Islet precursor cell (in vitro differentiated cells): ENCODE measurements around the gene ZNF749.

ENCODE experiments used
- DNase-seq: peaks from one replicate; pipeline ENCODE4 v3.0.0-alpha.2; 2018

ZNF749 gene

DNA sequence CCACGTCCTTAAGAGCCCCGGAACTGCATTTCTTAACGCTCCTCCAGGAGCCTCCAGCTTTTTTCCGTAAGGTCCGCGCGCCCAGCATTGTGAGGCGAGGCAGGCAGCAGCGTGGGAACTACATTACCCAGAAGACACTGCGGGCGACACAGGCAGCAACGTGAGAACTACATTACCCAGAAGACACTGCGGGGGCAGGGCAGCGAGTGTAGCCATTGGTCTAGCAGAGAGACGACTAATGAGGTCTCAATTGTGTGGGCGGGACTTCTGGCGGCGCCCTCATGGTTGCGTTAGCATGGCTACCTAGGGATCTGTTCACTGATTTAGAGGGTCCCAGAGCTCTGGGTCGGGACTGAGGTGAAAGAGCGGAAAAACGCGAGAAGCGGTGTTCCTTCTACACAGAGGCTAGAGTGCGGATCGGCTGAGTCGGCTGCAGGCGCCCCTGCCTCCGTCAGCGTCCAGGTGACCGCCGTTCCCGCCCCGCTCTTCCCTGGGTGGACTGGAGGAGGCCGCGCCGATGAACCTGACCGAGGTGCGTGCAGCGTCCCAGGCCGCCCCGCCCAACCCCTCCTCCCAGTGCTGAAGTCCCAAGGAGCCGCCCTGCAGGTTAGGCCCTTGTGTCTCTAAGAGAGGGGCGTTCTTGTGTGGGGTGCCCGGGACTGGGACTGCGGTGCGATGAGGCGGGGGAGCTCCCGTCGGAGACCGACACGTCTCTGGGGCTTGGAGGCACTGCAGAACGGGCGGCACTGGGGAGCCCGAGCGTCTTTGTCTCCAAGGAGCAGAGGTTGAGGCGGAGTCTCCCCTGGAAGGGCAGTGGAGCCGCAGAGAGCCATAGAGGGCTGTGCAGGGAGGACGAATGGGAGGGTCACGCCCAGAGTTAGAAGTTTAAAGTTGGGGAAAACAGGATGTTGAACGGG lies at the start of gene ZNF749:
Gene ZNF749 (plus strand): TSS at position 264 of the 917 bp plus-strand sequence. CDS start 254 bp downstream, at position 518.
- peak; percentile 99 for DNase-seq

GRCh38 chr19:57389194-57389729 lies 45.9 kb upstream of the ZNF749 start:
- no peak for DNase-seq

- peak; percentile 100 for DNase-seq
Observed at GRCh38 chr19:57389730-57390598, 45.2 kb upstream of the ZNF749 start, which contains the start of gene ZNF548. TSS of gene ZNF548 (plus strand) at chr19:57389854. CDS start at chr19:57390100, 246 bp downstream.

DNA sequence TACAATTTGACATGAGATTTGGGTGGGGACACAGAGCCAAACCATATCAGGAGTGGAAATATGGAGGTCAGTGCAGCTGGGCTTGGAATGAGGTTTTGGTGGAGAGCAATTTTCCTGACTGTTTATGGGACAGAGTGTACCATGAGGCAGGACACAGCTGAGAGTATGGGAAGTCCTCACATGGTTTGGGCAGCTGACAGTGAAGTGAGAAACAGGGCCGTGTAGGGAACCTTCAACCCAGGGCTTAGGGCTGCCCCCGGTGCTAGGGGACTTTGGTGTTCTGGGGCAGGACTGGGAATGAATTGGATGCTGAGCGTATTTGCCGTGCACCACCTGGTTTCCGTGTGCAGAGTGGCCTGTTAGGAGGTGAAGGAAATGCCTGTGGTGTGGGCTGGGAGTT lies 39.4 kb upstream of the ZNF749 start:
- DNase-seq: no peak

DNA sequence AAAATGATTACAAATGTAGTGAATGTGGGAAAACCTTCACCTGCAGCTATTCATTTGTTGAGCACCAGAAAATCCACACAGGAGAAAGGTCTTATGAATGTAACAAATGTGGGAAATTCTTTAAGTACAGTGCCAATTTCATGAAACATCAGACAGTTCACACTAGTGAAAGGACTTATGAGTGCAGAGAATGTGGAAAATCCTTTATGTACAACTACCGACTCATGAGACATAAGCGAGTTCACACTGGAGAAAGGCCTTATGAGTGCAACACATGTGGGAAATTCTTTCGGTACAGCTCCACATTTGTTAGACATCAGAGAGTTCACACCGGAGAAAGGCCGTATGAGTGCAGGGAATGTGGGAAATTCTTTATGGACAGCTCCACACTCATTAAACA lies 36.3 kb upstream of the ZNF749 start:
- no peak for DNase-seq

DNA sequence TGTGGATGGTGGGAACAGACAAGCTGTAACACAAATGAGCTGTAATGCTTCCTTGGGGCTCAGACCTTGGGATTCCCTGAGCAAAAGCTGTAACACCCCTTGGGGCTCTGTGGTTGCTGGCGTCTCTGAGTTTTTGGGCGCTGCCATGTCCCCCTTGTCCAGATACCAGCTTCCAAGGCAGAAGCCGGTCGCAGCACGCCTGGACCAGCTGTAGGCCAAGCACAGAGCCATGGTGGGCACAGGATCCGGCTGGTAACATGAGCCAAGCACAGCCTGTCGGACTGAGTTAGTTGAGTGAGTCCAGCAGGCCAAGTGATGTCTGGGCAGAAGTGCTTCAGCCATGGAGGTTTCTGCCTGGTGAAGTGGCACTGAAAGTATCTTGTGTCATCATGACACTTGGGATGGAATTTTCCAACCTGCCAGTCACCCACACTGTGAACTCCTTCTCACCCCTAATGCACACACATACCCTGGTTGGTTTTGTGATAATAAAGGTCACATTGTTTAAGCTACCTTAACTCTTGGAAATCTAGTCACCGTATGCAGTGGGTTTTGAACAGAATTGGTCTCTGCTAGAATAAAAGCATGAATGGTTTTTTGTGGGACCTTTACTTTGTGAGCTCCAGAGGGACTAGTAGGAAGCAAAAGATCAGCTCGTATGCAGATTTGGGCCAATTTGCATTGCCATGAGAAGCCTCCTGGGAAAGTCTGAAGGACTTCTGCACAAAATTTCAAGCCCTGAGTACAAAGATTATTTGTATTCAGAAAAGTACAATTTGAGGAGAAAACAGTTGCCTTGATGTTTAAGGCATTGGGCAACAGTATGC lies 31.2 kb upstream of the ZNF749 start:
- no peak for DNase-seq

DNA sequence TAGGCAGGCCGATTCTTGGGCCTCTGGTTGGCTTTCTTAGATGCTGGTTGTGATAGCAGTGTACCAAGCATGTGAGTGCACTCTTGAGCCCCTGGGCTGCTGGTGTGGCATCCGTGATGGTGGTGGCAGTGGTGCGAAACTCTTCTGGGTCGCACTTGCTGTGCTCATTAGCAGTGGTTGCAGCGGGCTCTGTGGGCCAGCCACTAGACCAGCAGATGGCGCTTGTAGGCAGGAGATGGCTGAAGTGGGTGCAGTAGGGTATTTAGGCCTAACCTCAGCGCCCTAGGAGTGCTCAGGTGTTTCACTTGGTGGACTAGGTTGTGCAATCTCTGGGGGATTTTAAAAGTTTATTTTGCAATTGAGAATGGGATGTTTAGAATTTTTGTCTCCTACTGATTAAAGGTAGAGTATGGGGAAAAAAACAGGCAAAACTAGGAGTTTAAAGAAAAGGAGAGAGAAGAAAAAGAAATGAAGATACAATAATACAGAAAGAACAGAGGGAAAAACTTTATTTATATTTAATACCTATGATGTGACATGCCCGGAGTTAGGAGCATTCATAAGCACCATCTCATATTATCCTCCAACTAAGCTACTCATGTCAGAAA lies 28.5 kb upstream of the ZNF749 start:
- DNase-seq: peak; percentile 89

GRCh38 chr19:57410877-57411671 lies 24.1 kb upstream of the ZNF749 start, which contains the start of gene ZNF17:
TSS of gene ZNF17 (plus strand) at chr19:57411161. CDS start at chr19:57413616, 2,455 bp downstream.
- peak; percentile 97 for DNase-seq

GRCh38 chr19:57419439-57419838 lies 15.7 kb upstream of the ZNF749 start:
- no peak for DNase-seq

DNA sequence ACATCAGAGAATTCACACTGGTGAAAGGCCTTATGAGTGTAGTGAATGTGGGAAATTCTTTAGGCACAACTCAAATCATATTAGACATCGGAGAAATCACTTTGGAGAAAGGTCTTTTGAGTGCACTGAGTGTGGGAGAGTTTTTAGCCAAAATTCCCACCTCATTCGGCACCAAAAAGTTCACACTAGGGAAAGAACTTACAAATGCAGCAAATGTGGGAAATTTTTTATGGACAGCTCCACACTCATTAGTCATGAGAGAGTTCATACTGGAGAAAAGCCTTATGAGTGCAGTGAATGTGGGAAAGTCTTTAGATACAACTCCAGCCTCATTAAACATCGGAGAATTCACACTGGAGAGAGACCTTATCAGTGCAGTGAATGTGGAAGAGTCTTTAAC lies 14.1 kb upstream of the ZNF749 start:
- DNase-seq: no peak

DNA sequence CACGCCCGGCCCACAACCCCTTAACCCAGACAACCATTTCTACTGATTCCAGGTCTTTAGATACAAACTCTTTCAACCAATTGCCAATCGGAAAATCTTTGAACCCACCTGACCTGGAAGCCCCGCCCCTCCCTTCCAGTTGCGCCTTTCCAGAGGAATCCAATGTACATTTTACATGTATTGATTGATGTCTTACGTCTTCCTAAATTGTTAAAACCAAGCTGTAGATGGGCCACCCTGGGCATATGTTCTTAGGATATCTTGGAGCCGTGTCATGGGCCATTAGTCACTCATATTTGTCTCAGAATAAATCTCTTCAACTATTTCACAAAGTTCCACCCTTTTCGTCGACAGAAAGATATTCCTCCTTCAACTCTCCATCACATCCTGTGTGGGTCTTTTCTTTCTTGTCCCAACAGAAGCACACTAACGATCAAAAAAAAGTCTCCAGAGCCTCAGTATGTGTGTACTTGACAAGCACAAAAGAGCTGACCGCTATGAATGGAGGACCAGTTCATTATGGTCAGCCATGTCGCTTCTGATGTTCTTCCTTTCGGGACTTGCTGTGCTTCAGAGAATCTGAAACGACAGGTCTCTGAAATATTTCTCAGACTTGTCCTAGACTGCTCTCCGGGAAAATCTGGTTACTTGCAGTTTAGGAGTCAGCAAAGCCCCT lies 601 bp upstream of the ZNF749 start:
- DNase-seq: no peak

DNA sequence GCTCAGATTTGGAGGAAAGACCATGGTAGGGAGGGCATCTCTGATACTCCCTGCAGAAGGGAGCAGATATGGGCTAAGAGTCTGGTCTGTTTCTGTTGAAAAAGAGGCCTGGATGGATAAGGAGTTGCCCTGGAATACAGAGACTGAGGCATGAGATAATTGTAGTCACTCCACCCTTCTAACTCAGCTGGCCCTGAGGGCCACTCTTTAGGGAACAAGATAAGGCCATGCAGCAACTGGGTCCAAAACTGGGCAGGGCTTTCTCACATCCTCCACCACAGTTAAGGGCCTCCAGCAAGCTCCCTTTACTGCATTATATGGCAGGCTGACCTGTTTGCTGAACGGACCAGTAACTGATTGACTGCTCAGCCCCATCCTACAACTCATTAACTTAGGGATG lies 1.3 kb downstream of the ZNF749 start:
- no peak for DNase-seq

GRCh38 chr19:57437931-57438330 lies 2.8 kb downstream of the ZNF749 start:
- no peak for DNase-seq

GRCh38 chr19:57438925-57439324 lies 3.8 kb downstream of the ZNF749 start:
- no peak for DNase-seq

GRCh38 chr19:57441979-57442752 lies 7.0 kb downstream of the ZNF749 start:
- DNase-seq: no peak

- DNase-seq: no peak
Observed at GRCh38 chr19:57443121-57443696, 8.1 kb downstream of the ZNF749 start.

GRCh38 chr19:57452307-57452706 lies 17.2 kb downstream of the ZNF749 start:
- no peak for DNase-seq

DNA sequence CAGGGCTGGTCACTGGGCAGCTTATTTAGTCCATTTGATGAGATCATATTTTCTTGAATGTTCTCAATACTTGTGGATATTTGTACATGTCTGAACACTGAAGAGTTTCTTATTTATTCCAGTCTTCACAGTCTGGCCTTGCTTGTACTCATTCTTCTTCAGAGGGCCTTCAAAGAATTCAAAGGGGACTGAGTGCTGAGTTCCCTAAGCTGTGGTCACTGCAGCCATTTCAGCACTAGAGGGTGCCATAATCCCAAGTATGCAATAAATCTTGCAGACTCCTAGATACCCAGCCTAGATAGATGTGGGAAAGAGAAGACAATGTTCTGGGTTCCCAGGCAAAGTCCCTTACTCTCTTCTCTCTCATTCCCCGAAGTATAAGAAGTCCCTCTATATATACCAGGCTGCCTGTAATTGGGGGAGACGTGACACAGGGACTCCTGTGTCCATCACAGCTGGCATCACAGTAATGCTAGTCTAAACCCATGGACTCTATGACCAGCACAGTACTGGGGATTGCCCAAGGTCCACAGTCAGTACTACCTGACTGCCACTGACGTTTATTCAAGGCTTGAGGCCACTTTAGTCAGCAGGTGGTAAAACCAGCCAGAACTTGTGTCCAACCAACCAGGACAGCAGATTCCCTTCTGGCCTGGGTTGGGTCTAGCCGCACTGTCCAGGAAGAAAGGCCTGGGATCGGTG lies 30.7 kb downstream of the ZNF749 start:
- DNase-seq: no peak
